Measurements from ENCODE around the gene ONECUT1.

ONECUT1 gene

DNA sequence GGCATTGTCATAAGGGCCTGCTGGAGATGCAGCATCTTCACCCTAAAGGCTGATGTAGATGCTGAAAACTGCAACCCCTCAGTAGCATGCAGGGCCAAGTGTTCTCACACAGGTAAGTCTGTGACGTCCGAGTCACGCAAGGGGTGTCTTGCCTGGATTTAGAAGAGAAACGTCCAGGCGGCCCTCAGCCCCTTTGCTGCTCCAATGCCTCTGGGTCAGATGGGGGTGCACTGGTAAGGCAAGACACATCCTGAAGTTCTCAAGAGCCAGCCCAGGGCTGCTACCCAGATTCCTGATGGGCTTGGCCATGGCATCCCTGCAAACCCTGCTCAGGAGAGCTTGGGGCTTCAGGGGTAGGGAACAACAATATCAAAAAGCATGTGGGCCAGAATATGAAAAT is 25.4 kb downstream of the ONECUT1 start:
- H4K20me1 ChIP-seq (ENCODE audit: insufficient read depth, low read length, poor library complexity, severe bottlenecking): no peaks in the 10 kb centered on the region
- H3K27me3 ChIP-seq (ENCODE audit: insufficient read depth, low read length, poor library complexity, severe bottlenecking): no peaks in the 10 kb centered on the region
- 0 out of 2 replicates have a peak, but pooled peaks cover 4% of the 10 kb centered on the region for H3K9me2 ChIP-seq (replicated peaks; ENCODE audit: low read depth, low read length)
- no peaks in the 10 kb centered on the region for H3K4me1 ChIP-seq (ENCODE audit: insufficient read depth, low read length, poor library complexity, severe bottlenecking)
- no peaks in the 10 kb centered on the region for H3K79me2 ChIP-seq (ENCODE audit: insufficient read depth, low read length)
- no peak overlapping the region for H3K9ac ChIP-seq (ENCODE audit: low read depth, low read length, poor library complexity, severe bottlenecking)
- no peaks in the 10 kb centered on the region for H3K9me3 ChIP-seq (ENCODE audit: insufficient read depth, low read depth, low read length)
- H3K4me2 ChIP-seq (ENCODE audit: low read depth, low read length, poor library complexity, severe bottlenecking): no peak overlapping the region
- H3K36me3 ChIP-seq (ENCODE audit: insufficient read depth, low read length): no peaks in the 10 kb centered on the region
- no peak overlapping the region for H2AFZ ChIP-seq (ENCODE audit: low read length)
- TF ChIP-seq, protein P1, sequence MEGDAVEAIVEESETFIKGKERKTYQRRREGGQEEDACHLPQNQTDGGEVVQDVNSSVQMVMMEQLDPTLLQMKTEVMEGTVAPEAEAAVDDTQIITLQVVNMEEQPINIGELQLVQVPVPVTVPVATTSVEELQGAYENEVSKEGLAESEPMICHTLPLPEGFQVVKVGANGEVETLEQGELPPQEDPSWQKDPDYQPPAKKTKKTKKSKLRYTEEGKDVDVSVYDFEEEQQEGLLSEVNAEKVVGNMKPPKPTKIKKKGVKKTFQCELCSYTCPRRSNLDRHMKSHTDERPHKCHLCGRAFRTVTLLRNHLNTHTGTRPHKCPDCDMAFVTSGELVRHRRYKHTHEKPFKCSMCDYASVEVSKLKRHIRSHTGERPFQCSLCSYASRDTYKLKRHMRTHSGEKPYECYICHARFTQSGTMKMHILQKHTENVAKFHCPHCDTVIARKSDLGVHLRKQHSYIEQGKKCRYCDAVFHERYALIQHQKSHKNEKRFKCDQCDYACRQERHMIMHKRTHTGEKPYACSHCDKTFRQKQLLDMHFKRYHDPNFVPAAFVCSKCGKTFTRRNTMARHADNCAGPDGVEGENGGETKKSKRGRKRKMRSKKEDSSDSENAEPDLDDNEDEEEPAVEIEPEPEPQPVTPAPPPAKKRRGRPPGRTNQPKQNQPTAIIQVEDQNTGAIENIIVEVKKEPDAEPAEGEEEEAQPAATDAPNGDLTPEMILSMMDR (conservative IDR thresholded peaks at IDR 0.05; ENCODE audit: low read length): no peak
- no peak for TF ChIP-seq EZH2phosphoT487 (IDR thresholded peaks at IDR 0.05; ENCODE audit: borderline replicate concordance)
- no peak overlapping the region for H3K4me3 ChIP-seq (ENCODE audit: low read length, poor library complexity, severe bottlenecking)
- no peaks in the 10 kb centered on the region for H3F3A ChIP-seq (ENCODE audit: low read depth)

DNA sequence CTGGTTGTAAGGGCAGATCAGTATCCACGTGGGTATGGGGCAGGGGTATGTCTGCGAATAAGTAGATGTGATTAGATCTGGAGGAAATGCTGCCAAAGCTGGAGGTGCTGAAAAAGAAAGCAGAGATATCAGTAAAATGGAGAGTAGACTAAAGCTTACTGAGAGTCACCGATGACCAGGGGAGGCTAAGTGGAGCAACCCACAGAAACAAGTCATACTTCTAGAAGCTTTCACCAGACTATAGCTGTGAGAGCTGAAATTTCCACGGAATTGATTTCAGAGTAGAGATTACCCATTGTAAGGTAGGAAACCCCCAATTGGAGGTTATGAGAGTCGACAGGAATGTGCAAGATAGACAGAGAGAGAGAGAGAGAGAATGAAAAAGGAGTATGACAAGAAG is 27.5 kb downstream of the ONECUT1 start:
- H3K4me2 ChIP-seq (ENCODE audit: low read depth, low read length, poor library complexity, severe bottlenecking): no peak overlapping the region
- no peaks in the 10 kb centered on the region for H4K20me1 ChIP-seq (ENCODE audit: insufficient read depth, low read length, poor library complexity, severe bottlenecking)
- no peak overlapping the region for H2AFZ ChIP-seq (ENCODE audit: low read length)
- H3F3A ChIP-seq (ENCODE audit: low read depth): no peaks in the 10 kb centered on the region
- H3K79me2 ChIP-seq (ENCODE audit: insufficient read depth, low read length): no peaks in the 10 kb centered on the region
- no peak overlapping the region for H3K4me3 ChIP-seq (ENCODE audit: low read length, poor library complexity, severe bottlenecking)
- 0 out of 2 replicates have a peak, but pooled peaks cover 4% of the 10 kb centered on the region for H3K9me2 ChIP-seq (replicated peaks; ENCODE audit: low read depth, low read length)
- no peaks in the 10 kb centered on the region for H3K27me3 ChIP-seq (ENCODE audit: insufficient read depth, low read length, poor library complexity, severe bottlenecking)
- no peaks in the 10 kb centered on the region for H3K9me3 ChIP-seq (ENCODE audit: insufficient read depth, low read depth, low read length)
- no peak overlapping the region for H3K9ac ChIP-seq (ENCODE audit: low read depth, low read length, poor library complexity, severe bottlenecking)
- TF ChIP-seq, protein P1 (conservative IDR thresholded peaks at IDR 0.05; ENCODE audit: low read length): no peak
- TF ChIP-seq EZH2phosphoT487 (IDR thresholded peaks at IDR 0.05; ENCODE audit: borderline replicate concordance): no peak
- H3K4me1 ChIP-seq (ENCODE audit: insufficient read depth, low read length, poor library complexity, severe bottlenecking): no peaks in the 10 kb centered on the region
- H3K36me3 ChIP-seq (ENCODE audit: insufficient read depth, low read length): no peaks in the 10 kb centered on the region

DNA sequence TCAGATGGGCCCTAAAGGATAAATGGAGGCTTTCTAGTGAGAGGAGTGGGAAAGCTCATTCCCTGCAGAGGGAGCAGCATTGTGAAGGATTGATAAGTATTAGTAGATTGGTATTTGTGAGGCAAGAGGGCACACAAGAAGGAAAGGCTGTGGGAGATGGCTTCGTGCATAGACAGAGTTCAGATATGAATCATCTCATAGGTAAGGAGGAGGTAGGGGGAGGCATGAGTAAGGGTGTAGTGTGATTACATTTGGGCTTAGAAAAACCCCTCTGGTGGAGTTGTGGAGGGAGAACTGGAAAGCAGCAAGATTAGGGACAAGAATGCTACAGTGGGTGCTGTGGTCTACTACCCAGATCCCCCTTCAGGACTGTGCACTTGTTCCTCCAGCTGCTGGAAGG is 29.6 kb downstream of the ONECUT1 start:
- Histone ChIP-seq H3F3A (ENCODE audit: low read depth) (no peaks in the 10 kb centered on the region), H3K4me1 (ENCODE audit: insufficient read depth, low read length, poor library complexity, severe bottlenecking) (no peaks in the 10 kb centered on the region), H3K4me2 (ENCODE audit: low read depth, low read length, poor library complexity, severe bottlenecking) (no peak overlapping the region), H3K9ac (ENCODE audit: low read depth, low read length, poor library complexity, severe bottlenecking) (no peak overlapping the region), H3K27me3 (ENCODE audit: insufficient read depth, low read length, poor library complexity, severe bottlenecking) (no peaks in the 10 kb centered on the region), H3K36me3 (ENCODE audit: insufficient read depth, low read length) (no peaks in the 10 kb centered on the region), H3K79me2 (ENCODE audit: insufficient read depth, low read length) (no peaks in the 10 kb centered on the region), H3K4me3 (ENCODE audit: low read length, poor library complexity, severe bottlenecking) (no peak overlapping the region), H3K9me2 (replicated peaks; ENCODE audit: low read depth, low read length) (0 out of 2 replicates have a peak, but pooled peaks cover 4% of the 10 kb centered on the region), H2AFZ (ENCODE audit: low read length) (no peak overlapping the region), H4K20me1 (ENCODE audit: insufficient read depth, low read length, poor library complexity, severe bottlenecking) (no peaks in the 10 kb centered on the region), H3K9me3 (ENCODE audit: insufficient read depth, low read depth, low read length) (no peaks in the 10 kb centered on the region)
- no peak for TF ChIP-seq EZH2phosphoT487 (IDR thresholded peaks at IDR 0.05; ENCODE audit: borderline replicate concordance)
- TF ChIP-seq, protein P1 (conservative IDR thresholded peaks at IDR 0.05; ENCODE audit: low read length): no peak

Data from Loucy (cell line).